ENCODE results near the gene CCDC18.

Gene CCDC18

DNA sequence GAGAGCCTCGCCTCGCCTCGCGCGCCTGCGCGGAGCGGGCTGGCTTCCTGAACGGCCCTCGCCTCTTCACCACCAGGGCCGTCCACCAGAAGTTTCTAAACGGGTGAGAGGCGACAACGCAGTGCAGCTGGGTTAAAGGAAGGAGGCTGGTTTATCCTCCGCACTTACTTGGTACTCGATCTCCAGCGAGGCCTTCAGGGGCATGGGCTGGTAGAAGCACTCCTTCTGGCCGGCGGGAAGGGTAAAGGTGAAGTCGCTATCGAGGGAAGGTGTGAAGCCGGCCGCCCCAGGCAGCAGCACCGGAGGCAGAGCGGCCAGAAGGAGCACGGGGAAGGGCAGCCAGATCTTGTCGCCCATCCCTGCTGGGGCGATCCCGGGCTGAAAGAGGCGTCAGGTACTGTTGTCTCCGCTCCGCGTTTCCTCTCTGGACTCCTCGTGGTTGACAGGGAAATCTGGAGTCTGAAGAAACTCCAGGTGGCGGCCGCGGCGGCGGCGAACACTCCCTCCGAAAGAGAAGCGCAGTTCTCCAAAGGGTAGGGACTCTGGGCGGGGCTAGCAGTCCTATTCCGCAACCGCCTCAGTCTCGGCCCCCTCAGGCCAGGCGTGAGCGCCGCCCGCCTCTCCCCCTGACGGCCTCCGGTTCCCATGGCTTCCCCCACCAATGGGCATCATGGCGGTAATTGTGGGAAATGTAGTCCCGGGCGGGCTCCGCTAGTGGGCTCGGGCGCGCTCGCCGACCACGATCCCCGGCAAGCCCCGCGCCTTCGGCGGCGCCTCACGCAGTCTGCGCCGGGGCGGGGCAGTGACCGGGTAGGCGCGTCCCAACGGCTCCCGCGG, 420 bp upstream of the CCDC18 start, which contains the start of gene TMED5 (continued):
- TF ChIP-seq TRIM28 (IDR thresholded peaks at IDR 0.05; ENCODE audit: borderline replicate concordance, low read length) (no peak), ZBTB26 (tag by site-specific recombination; optimal IDR thresholded peaks at IDR 0.05) (peak; percentile 97), ZNF571 (tag by site-specific recombination; IDR thresholded peaks at IDR 0.05) (no peak), ZFP37 (tag by site-specific recombination; IDR thresholded peaks at IDR 0.05) (peak; percentile 80; the same call in 1 of the 2 replicates), ZBTB21 (tag by site-specific recombination; IDR thresholded peaks at IDR 0.05) (no peak; the same call in 1 of the 2 replicates), HOXD13 (CRISPR knock-in tag; IDR thresholded peaks at IDR 0.05; ENCODE audit: borderline replicate concordance) (no peak), BCL11B (tag by site-specific recombination; IDR thresholded peaks at IDR 0.05; ENCODE audit: low read depth) (peak; percentile 41; the same call in 1 of the 2 replicates), ZBTB48 (tag by site-specific recombination; IDR thresholded peaks at IDR 0.05) (peak; percentile 57; the same call in 1 of the 2 replicates), ZNF501 (tag by site-specific recombination; IDR thresholded peaks at IDR 0.05) (peak; percentile 98), PRDM1 (tag by site-specific recombination; IDR thresholded peaks at IDR 0.05) (peak; percentile 39), ZNF639 (tag by site-specific recombination; IDR thresholded peaks at IDR 0.05) (0 out of 2 replicates have a peak, but pooled peaks have one; percentile 49), PRDM2 (tag by site-specific recombination; IDR thresholded peaks at IDR 0.05; ENCODE audit: borderline replicate concordance) (no peak), ZFHX2 (tag by site-specific recombination; conservative IDR thresholded peaks at IDR 0.05) (peak; percentile 39), ZEB2 (tag by site-specific recombination; IDR thresholded peaks at IDR 0.05) (peak; percentile 63), YY1 (tag by site-specific recombination; IDR thresholded peaks at IDR 0.05) (peak; percentile 76; the same call in 1 of the 2 replicates), PRDM4 (tag by site-specific recombination; IDR thresholded peaks at IDR 0.05) (peak; percentile 75), KLF1 (tag by site-specific recombination; IDR thresholded peaks at IDR 0.05) (peak; percentile 68; the same call in 1 of the 2 replicates), PATZ1 (tag by site-specific recombination; IDR thresholded peaks at IDR 0.05) (peak; percentile 96), ZBTB8A (tag by site-specific recombination; IDR thresholded peaks at IDR 0.05) (peak; percentile 71), ZIC2 (tag by site-specific recombination; IDR thresholded peaks at IDR 0.05) (peak; percentile 34; the same call in 1 of the 2 replicates), ZNF18 (tag by site-specific recombination; IDR thresholded peaks at IDR 0.05) (peak; percentile 97)
- TF ChIP-seq, protein P1, sequence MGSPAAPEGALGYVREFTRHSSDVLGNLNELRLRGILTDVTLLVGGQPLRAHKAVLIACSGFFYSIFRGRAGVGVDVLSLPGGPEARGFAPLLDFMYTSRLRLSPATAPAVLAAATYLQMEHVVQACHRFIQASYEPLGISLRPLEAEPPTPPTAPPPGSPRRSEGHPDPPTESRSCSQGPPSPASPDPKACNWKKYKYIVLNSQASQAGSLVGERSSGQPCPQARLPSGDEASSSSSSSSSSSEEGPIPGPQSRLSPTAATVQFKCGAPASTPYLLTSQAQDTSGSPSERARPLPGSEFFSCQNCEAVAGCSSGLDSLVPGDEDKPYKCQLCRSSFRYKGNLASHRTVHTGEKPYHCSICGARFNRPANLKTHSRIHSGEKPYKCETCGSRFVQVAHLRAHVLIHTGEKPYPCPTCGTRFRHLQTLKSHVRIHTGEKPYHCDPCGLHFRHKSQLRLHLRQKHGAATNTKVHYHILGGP (tag by site-specific recombination; IDR thresholded peaks at IDR 0.05): no peak
